ENCODE results near the gene KLLN.

Gene KLLN

GRCh38 chr10:87819289-87819585 is 44.1 kb downstream of the KLLN start:
- Histone ChIP-seq H3K27ac (replicated peaks) (no peak overlapping the region), H3K4me3 (replicated peaks; ENCODE audit: insufficient read depth, low read length) (no peak overlapping the region), H3K27me3 (ENCODE audit: insufficient read depth, poor library complexity, severe bottlenecking) (no peaks in the 10 kb centered on the region)
- TF ChIP-seq GABPA (IDR thresholded peaks at IDR 0.05; ENCODE audit: low read depth) (no peak), POLR2AphosphoS5 (IDR thresholded peaks at IDR 0.05; ENCODE audit: low read depth) (no peak), CTCF (IDR thresholded peaks at IDR 0.05; ENCODE audit: insufficient read depth, low read length) (no peak), SPI1 (IDR thresholded peaks at IDR 0.05; ENCODE audit: borderline replicate concordance, low read depth) (no peak), REST (IDR thresholded peaks at IDR 0.05; ENCODE audit: insufficient replicate concordance, low read depth) (no peak)
- no peak for DNase-seq (ENCODE audit: low read depth in 1 of 2, low spot score in 1 of 2)

- no peaks in the 10 kb centered on the region for H3K27me3 ChIP-seq (ENCODE audit: insufficient read depth, poor library complexity, severe bottlenecking)
- TF ChIP-seq SPI1 (IDR thresholded peaks at IDR 0.05; ENCODE audit: borderline replicate concordance, low read depth) (no peak; the same call in 1 of the 2 replicates), GABPA (IDR thresholded peaks at IDR 0.05; ENCODE audit: low read depth) (no peak), REST (IDR thresholded peaks at IDR 0.05; ENCODE audit: insufficient replicate concordance, low read depth) (no peak), POLR2AphosphoS5 (IDR thresholded peaks at IDR 0.05; ENCODE audit: low read depth) (no peak), CTCF (IDR thresholded peaks at IDR 0.05; ENCODE audit: insufficient read depth, low read length) (no peak)
- peak overlapping the region; percentile 92 for H3K27ac ChIP-seq (replicated peaks)
- H3K4me3 ChIP-seq (replicated peaks; ENCODE audit: insufficient read depth, low read length): peak overlapping the region; percentile 95
- DNase-seq (ENCODE audit: low read depth in 1 of 2, low spot score in 1 of 2): peak in 1 of 2 experiments; percentile 53
Measured at GRCh38 chr10:87818505-87819288, 44.6 kb downstream of the KLLN start.

- Histone ChIP-seq H3K27me3 (ENCODE audit: insufficient read depth, poor library complexity, severe bottlenecking) (no peaks in the 10 kb centered on the region), H3K27ac (replicated peaks) (peak within 1 kb of the TSS; percentile 92), H3K4me3 (replicated peaks; ENCODE audit: insufficient read depth, low read length) (peak within 1 kb of the TSS; percentile 95)
- DNase-seq (ENCODE audit: low read depth in 1 of 2, low spot score in 1 of 2): peak; percentile 91 to 92
- peak; percentile 64 for TF ChIP-seq REST (IDR thresholded peaks at IDR 0.05; ENCODE audit: insufficient replicate concordance, low read depth)
- TF ChIP-seq GABPA (IDR thresholded peaks at IDR 0.05; ENCODE audit: low read depth): peak; percentile 91
- TF ChIP-seq CTCF (IDR thresholded peaks at IDR 0.05; ENCODE audit: insufficient read depth, low read length): no peak
- TF ChIP-seq SPI1 (IDR thresholded peaks at IDR 0.05; ENCODE audit: borderline replicate concordance, low read depth): no peak
- TF ChIP-seq POLR2AphosphoS5 (IDR thresholded peaks at IDR 0.05; ENCODE audit: low read depth): peak; percentile 91
Measured at GRCh38 chr10:87817609-87818504, 45.5 kb downstream of the KLLN start, which contains the start of gene ATAD1. Gene ATAD1, minus strand, starts transcription at chr10:87818226. Its CDS starts 3,627 bp downstream, at chr10:87814599.
